NCI-H2081 (cell line): ENCODE data around the gene C8G.
A peak's percentile ranks its signal among the peaks of the same experiment; 100 is the strongest.

Experiments used
- DNase-seq, 2 experiments: peaks; one replicate each; lab custom pipeline; 2025; lab: John Stamatoyannopoulos, UW

Gene C8G

GRCh38 chr9:136968333-136969127 is 23.5 kb downstream of the C8G start:
- no peak for DNase-seq

- DNase-seq, result no peak
Observed at GRCh38 chr9:136969150-136969549, 24.1 kb downstream of the C8G start.

- DNase-seq, result no peak
Observed at GRCh38 chr9:136969774-136970173, 24.7 kb downstream of the C8G start.

- no peak for DNase-seq
Observed at GRCh38 chr9:136970361-136970760, 25.3 kb downstream of the C8G start.

GRCh38 chr9:136971746-136972145 is 26.7 kb downstream of the C8G start:
- no peak for DNase-seq

- DNase-seq, result no peak
Observed at GRCh38 chr9:136972335-136972734, 27.3 kb downstream of the C8G start.

GRCh38 chr9:136972743-136973142 is 27.7 kb downstream of the C8G start:
- DNase-seq, result no peak

GRCh38 chr9:136973618-136974617 is 28.9 kb downstream of the C8G start:
- DNase-seq, result no peak

GRCh38 chr9:136974817-136975535 is 29.9 kb downstream of the C8G start:
- no peak for DNase-seq

- DNase-seq, result no peak
Observed at GRCh38 chr9:136975644-136976043, 30.6 kb downstream of the C8G start.

GRCh38 chr9:136977223-136977622 is 32.2 kb downstream of the C8G start, which contains the start of gene PTGDS:
PTGDS (plus strand) TSS chr9:136977504; CDS start chr9:136977579, 75 bp downstream.
- DNase-seq, result no peak

- no peak for DNase-seq
Observed at GRCh38 chr9:136977649-136978072, 32.6 kb downstream of the C8G start.

GRCh38 chr9:136978073-136978864 is 33.2 kb downstream of the C8G start:
- DNase-seq, result peak; percentile 13 to 37

- DNase-seq, result no peak
Observed at GRCh38 chr9:136978865-136979544, 34.0 kb downstream of the C8G start.

- no peak for DNase-seq
Observed at GRCh38 chr9:136979769-136980587, 34.9 kb downstream of the C8G start.

- no peak for DNase-seq
Observed at GRCh38 chr9:136980669-136981478, 35.8 kb downstream of the C8G start.

GRCh38 chr9:136981588-136982231 is 36.7 kb downstream of the C8G start:
- no peak for DNase-seq
